HL-60 (cell line): ENCODE measurements around the gene SSBP4.

Source experiments
- CTCF ChIP-seq: IDR thresholded peaks from one replicate; pipeline ENCODE4 v1.5.1; 2011; ENCODE audit warnings: low read length, control low read depth, inconsistent platforms; ENCODE audit not compliant: insufficient read depth
- GABPA ChIP-seq: IDR thresholded peaks from 2 replicates; pipeline ENCODE4 v1.6.1; 2012; ENCODE audit warnings: low read depth
- POLR2AphosphoS5 ChIP-seq: IDR thresholded peaks from 2 replicates; pipeline ENCODE4 v1.6.1; 2012; ENCODE audit warnings: low read depth

- TF ChIP-seq CTCF, result no peak
- no peak for TF ChIP-seq POLR2AphosphoS5
- TF ChIP-seq GABPA, result no peak
Measured at GRCh38 chr19:18437491-18438330, 18.5 kb downstream of the SSBP4 start, which contains the start of gene ISYNA1.
